Measurements from ENCODE around the gene RBM28. TPM values are rescaled to one million over a fixed set of nuclear protein-coding genes. Genes with fewer than 3 reads are reported as not detected.
"Not testable (repeated sequence)": the region's sequence is repeated elsewhere in the genome, so short reads cannot be mapped to it uniquely, and the experiment has no call there.

RBM28 gene
- total and polyA plus RNA-seq, 8 donors, result 21.5 to 63.2 (median 56.9) TPM

DNA sequence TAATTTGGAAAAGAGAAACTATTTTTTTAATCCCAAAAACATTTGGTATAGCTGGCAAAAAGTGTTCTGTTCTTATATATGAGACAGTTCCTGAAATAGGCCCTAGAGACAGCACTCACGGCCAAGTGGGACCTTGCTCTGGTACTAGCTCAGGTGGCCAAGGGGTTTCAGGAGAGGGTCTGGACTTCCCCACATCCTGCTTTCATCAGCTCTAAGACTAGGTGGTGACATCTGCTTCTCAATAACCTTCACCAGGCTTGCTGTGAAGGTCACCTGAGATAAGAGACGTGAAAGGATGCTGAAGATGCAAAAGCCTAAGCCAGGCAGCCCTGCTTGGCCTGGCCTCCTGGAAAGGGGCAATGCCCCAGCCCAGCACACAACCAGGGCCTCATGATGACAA lies 40.6 kb downstream of the RBM28 start:
- Histone ChIP-seq H3K4me1 (peaks cover 0 to 4% of the 10 kb centered on the region in 2 donors), H3K9me3 (no peaks in the 10 kb centered on the region), H3K27ac (no peak overlapping the region), H3K27me3 (no peaks in the 10 kb centered on the region), H3K36me3 (peaks cover 0 to 50% of the 10 kb centered on the region in 2 donors), H3K4me3 (no peak overlapping the region)
- TF ChIP-seq, protein P1, sequence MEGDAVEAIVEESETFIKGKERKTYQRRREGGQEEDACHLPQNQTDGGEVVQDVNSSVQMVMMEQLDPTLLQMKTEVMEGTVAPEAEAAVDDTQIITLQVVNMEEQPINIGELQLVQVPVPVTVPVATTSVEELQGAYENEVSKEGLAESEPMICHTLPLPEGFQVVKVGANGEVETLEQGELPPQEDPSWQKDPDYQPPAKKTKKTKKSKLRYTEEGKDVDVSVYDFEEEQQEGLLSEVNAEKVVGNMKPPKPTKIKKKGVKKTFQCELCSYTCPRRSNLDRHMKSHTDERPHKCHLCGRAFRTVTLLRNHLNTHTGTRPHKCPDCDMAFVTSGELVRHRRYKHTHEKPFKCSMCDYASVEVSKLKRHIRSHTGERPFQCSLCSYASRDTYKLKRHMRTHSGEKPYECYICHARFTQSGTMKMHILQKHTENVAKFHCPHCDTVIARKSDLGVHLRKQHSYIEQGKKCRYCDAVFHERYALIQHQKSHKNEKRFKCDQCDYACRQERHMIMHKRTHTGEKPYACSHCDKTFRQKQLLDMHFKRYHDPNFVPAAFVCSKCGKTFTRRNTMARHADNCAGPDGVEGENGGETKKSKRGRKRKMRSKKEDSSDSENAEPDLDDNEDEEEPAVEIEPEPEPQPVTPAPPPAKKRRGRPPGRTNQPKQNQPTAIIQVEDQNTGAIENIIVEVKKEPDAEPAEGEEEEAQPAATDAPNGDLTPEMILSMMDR (IDR thresholded peaks at IDR 0.05), result no peak
- intact Hi-C loops (cut with DNase I), result no loop called here
- DNase-seq (no peak), ATAC-seq (no peak)

DNA sequence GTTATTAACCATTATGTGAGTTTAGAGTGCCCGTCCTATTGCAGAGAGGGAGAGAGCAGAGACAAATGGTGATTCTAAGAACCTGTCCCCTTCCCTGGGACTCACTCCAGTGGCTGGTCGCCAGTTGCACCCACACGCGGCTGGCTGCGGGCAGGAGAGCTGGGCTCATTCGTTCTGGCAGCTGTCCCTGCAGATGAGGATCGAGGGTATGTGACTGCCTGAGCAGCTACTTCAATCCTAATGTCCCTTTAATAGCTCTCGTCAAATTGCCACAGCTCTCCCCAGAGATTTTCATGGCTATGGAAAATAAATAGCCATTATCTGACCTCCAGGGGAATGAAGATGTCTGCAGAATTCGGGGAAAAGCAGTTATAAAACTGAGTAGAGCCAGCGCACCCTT lies 41.6 kb downstream of the RBM28 start:
- DNase-seq (no peak), ATAC-seq (no peak)
- TF ChIP-seq, protein P1 (IDR thresholded peaks at IDR 0.05), result no peak
- Histone ChIP-seq H3K27ac (no peak overlapping the region), H3K27me3 (no peaks in the 10 kb centered on the region), H3K4me1 (peaks cover 0 to 4% of the 10 kb centered on the region in 2 donors), H3K4me3 (no peak overlapping the region), H3K36me3 (peaks cover 0 to 40% of the 10 kb centered on the region in 2 donors), H3K9me3 (no peaks in the 10 kb centered on the region)
- intact Hi-C loops (cut with DNase I), result no loop called here

DNA sequence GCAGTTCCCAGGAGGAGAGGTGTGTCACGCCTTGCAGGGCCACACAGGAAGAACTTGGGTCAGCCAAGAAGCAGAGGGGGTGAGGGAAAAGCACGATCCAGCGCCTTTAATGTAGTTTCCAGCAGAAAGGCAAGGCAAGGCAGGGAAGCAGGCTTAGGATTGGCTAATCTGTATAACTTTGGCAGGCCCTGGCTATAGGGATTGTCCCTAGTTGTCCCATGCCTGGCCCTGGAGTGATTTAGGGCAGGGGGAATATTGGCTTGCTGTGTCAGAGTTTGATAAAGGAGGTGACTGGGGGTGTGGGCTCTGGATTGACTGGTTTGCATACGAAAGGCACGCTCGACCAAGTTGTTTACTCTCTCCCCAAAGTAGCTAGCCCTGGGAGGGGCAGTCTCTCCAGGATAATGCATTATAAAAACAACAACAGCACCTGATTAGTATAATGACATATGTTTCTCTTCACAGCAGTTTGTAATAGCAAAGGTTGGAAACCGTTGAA lies 44.5 kb downstream of the RBM28 start:
- Histone ChIP-seq H3K36me3 (peaks cover 0 to 13% of the 10 kb centered on the region in 2 donors), H3K4me3 (no peak overlapping the region), H3K27ac (no peak overlapping the region), H3K27me3 (no peaks in the 10 kb centered on the region), H3K4me1 (peaks cover 0 to 4% of the 10 kb centered on the region in 2 donors), H3K9me3 (no peaks in the 10 kb centered on the region)
- ATAC-seq (no peak), DNase-seq (no peak)
- TF ChIP-seq, protein P1 (IDR thresholded peaks at IDR 0.05), result no peak
- intact Hi-C loops (cut with DNase I), result no loop called here

DNA sequence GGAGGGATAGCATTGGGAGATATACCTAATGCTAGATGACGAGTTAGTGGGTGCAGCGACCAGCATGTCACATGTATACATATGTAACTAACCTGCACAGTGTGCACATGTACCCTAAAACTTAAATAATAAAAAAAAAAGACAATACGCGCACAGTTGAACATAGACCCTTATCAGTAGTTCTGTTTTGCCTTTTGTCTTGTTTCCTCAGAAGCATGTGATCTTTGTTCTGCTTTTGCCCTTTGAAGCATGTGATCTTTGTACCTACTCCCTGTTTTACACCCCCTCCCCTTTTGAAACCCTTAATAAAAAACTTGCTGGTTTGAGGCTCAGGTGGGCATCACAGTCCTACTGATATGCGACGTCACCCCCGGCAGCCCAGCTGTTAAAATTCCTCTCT lies 45.7 kb downstream of the RBM28 start:
- DNase-seq; H3K4me1 ChIP-seq; H3K36me3 ChIP-seq; H3K4me3 ChIP-seq; H3K27ac ChIP-seq; H3K27me3 ChIP-seq; intact Hi-C loops (cut with DNase I); ATAC-seq; H3K9me3 ChIP-seq: not testable (repeated sequence)

DNA sequence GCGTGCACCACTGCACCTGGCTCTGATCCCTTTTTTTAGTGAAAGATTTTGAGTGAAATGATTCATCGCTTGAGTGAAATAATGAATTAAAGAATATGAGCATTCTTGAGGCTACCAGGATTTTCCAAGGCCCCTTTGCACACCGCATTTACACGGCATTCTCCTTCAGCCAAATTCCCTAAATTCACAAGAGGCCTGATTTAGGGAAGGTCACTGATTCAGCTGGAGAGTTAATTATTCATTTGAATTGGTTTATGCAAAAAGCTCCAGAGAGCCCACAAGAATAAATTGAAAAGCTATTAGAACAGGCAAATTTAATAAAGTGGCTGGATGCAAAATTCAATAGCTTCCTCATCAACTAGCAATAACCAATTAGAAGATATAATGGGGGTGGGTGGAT lies 56.2 kb downstream of the RBM28 start:
- intact Hi-C loops (cut with DNase I), result no loop called here
- Histone ChIP-seq H3K27me3 (no peaks in the 10 kb centered on the region), H3K9me3 (peaks cover 0 to 16% of the 10 kb centered on the region in 2 donors), H3K4me1 (no peaks in the 10 kb centered on the region), H3K27ac (no peak overlapping the region), H3K36me3 (no peaks in the 10 kb centered on the region), H3K4me3 (no peak overlapping the region)
- DNase-seq (no peak), ATAC-seq (no peak)
- TF ChIP-seq, protein P1 (IDR thresholded peaks at IDR 0.05), result no peak

DNA sequence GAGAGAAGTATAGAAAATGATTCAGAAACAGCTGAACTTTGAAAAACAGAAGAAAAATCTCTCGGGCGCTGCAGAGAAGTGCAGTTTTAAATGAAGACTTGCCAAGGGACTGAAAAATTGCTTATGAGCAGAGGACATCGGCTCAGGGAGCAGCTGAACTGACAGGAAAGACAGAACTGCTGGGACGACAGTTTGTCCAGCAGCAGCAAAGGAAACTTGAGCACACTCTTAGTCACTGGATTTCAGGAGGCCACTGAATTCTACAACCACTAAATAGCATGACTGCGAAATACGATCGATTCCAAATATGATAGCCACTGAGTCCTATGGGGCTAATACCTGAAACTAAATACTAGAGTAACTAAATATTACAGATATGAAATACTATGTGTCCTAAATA lies 59.6 kb downstream of the RBM28 start:
- TF ChIP-seq, protein P1 (IDR thresholded peaks at IDR 0.05), result no peak
- Histone ChIP-seq H3K27me3 (no peaks in the 10 kb centered on the region), H3K4me1 (no peaks in the 10 kb centered on the region), H3K36me3 (no peaks in the 10 kb centered on the region), H3K4me3 (no peak overlapping the region), H3K9me3 (peaks cover 0 to 28% of the 10 kb centered on the region in 2 donors), H3K27ac (no peak overlapping the region)
- intact Hi-C loops (cut with DNase I), result no loop called here
- DNase-seq, result no peak
- no peak for ATAC-seq
